Measurements from ENCODE around the gene KRT17.

Gene KRT17

DNA sequence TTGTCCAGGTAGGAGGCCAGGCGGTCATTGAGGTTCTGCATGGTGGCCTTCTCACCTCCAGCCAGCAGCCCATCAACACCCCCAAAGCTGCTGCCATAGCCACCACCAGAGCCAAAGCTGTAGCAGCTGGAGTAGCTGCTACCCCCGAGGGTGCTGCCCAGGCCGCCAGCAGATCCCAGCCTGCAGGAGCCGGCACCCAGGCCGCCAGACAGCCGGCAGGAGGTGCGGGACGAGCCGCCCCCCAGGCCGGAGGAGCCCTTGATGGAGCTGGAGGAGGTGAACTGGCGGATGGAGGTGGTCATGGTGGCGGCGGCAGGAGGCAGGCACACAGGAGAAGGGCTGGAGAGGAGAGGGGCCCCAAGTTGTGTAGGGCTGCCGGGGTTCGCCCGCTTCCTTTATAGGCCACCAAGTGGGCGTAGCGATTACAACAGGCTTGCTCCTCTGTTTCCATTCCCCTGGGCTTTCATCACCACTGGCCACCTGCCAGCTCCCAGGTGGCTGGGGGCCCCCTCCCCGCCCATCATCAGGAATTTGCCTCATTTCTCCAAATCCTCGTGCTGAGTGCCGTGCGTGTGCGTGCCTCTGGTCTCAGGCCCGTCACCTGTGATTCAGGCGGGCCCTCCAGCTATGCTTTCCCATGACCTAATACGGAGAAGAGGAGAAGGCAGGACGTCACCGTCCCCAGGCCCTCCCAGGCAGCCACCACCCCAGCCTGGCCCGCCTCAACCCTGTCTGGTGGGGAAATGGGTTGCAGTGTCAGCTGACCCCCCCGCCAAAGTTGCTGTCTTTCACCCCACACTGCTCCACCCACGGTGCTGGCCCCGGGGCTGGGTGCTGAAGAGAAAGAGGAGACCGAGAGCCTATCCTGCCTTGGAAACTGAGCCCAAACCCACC lies at the start of gene KRT17:
Gene KRT17 (minus strand): TSS at position 368 of the 894 bp plus-strand sequence. CDS start 66 bp downstream, at position 302.
- DNase-seq = no peak

DNA sequence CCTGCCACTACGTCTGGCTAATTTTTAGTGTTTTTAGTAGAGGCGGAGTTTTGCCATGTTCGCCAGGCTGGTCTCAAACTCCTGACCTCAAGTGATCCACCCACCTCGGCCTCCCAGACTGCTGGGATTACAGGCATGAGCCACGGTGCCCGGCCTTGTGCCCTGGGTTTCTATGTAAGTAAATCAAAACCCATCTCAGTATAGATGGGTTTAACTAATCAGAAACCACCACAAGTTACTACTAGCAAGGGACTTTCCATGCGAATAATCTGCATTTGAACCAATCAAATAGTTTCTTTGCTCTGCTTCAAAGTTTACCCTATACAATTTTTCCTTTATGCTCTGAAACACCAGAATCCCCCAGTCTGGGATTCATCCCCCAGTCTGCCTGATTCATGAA lies 47.8 kb upstream of the KRT17 start:
- DNase-seq = peak; percentile 33

DNA sequence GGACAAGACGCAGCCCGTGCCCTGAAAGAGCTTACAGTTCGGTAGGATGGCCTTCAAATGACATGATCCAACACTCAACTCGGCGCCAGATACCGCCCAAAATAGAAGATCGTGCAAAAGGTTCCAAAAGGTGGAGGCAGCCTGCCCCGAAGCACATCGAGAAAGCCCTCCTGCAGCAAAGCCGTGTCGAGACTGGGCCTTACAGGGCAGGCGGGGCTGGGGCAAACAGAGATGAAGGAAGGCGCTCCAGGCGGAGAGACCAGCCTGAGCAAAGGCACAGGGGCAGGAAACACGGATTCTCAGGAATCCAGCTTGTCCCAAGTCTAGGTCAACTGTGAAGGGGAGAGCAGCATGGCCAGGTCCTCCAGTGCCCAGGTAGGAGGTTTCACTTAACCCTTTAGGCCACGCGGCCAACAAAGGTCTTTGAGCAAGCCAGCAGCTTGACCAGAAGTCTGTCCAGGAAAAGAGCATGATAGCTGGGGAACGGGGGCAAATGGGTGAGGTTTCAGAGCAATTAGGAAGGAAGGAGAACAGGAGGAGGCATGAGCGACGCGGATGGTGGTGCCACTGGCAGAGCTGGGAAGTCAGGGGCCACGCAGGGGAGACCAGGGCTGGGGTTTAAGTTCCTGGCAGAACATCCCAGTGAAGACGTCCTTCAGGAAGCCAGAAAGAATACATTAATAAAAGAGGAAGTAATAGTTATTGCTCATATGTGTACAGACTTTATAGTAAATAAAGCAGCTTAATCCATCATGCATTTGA lies 43.1 kb upstream of the KRT17 start:
- no peak for DNase-seq

DNA sequence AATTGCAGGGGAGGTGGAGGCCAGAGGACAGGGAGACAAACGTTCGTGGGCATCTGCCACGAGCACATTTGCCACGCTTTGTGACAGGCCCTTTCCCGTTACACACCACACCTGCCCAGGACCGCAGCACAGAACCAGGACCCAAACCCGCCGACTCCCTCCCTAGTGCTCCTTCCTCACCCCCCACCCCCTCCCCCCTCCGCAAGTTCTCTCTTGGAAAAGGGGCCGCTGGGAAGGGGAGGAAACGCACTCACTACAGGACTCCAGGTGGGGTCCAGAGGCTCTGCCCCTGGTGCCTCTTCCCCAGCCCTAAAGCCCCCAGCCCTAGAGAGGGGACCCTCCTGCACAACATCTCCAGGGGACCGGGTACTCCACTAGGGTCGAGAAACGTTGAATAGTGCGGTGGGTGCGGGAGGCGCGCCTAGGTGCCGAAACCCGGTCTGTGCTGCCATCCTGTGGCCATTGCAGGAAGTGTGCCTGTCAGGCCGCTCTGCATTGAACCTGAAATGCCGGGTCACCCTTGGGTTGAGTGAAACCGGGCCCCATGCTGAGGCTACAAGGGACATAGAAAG lies 42.4 kb upstream of the KRT17 start:
- peak; percentile 91 for DNase-seq

DNA sequence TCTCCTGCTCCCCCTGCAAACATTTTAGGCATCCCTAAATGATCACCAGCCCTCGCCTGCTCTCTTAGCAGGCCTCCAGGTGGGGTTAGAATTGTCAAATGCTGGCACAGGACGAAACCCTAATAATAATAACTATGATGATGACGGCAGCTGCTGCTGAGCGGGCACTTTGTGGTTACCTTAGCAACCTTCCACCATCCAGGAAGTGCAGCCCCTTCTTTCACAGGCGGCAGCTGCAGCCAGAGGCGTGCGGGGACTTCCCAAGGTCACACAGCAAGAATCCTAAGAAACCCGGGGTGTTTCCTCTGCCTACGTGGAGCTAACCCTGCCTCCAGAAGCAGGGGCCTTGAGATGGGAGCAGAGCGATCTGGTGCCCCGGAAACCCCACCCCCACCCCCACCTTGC lies 41.9 kb upstream of the KRT17 start:
- peak; percentile 74 for DNase-seq

DNA sequence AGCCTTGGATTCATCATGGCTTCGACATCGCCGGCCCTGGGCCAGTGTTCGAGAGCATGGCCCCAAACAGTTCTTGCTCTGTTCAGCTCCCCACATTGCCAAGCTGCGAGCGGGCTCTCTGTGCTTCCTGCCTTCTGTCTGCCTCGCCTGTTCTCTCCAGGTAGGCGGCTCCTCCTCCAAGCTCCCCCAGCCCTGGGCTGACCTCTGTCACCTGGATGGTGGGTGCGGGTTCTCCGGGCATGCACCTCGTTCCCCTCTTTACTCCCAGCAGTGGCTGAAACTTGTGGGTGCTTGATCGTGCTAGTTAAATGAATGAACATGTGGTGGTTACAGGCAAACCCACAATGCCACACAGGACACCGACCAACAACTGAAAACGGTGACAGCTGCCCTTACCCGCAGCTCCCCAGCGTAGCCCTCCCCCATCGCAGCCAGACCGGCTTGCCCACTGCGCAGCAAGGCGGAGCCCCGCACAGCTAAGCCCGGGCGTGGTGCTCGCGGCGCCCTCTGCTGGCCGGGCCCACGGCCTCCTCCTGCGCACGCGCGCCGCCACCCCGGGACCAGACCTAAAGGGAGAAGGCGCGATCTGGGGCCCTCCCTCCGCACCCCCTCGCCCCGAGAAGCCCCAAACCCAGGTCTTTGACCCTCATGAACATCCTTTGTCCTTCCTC lies 41.3 kb upstream of the KRT17 start:
- peak; percentile 89 for DNase-seq

DNA sequence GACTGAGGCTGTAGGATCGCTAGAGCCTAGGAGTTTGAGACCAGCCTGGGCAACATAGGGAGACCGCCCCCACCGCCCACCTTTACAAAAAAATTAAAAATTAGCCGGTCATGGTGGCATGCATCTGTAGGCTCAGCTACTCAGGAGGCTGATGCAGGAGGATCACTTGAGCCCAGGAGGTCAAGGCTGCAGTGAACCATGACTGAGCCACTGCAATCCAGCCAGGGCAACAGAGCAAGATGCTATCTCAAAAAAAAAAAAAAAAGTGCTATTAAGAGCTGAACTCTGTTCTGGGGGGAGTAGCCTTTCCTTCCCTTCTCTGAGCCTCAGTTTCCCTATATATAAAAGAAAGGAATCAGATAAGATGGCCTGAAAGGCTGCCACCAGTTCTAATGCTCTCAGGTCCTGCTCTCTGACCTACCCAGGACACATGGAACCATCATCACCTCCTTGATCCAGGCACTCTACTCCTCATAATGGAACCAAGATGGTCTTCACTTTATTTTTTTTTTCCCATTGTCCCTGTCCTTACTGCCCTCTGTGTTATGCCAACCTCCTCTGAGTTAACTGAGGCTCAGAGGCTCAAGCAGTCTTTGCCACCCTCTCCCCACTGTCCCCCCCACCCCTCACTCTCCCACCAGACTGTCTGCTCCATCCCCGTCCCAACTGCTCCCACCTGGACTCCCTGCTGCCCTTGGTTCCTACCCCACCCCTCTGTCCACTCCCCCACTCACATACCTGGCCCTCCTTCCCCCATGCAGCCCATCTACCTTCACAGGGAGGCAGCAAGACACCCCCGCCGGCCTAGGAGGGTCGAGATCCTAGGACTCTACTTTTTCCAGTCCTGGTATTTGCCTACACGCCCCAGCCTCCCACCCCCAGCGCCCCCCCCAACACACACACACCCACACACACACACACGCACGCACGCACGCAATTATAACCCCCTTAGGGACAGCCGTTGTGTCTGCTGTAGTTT lies 40.5 kb upstream of the KRT17 start:
- DNase-seq = no peak

DNA sequence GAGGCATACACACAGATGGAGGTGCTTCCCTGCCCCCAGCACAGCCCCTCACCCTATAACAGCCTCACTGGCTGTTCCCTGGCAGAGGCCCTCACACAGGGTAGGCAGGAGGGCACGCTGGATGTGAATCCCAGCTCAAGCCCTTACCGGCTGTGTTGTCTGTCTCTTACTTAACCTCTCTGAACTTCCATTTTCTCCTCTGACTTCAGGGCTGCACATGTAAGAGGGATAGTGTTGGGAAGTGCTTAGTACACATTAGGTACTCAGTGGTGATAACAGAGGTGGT lies 39.7 kb upstream of the KRT17 start:
- DNase-seq = no peak

DNA sequence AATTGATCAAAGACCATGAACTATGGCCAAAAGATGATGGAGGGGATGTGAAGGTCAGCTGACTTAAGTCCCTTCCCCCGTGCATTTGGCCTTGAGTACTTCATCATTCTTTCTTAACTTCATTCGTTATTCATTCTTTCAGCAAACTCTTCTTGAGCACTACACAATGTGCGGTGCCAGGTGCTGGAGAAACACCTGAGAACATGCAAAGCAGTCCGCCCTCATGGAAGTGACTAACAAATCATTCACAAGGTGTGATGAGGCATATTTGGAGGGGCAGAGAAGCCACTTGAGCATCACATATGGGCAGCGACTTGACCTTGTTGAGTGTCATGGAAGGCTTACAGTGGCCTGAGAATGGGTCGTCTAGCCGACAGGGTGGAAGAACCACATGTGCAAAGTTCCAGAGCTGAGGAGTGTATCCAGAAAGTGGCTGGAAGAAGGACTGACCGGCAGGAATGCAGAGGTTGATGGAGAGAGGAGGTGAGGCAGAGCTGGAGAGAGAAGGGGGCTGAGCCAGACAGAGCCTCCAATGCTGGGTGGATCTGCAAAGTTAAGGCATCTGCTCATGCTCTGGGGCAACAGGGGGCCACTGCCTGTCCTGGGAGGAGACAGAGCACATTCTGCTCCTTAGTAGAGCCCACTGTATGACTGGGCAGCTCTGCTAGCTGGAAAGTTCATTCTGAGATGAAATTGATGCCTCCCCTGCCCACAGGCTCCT lies 39.2 kb upstream of the KRT17 start:
- DNase-seq = no peak

DNA sequence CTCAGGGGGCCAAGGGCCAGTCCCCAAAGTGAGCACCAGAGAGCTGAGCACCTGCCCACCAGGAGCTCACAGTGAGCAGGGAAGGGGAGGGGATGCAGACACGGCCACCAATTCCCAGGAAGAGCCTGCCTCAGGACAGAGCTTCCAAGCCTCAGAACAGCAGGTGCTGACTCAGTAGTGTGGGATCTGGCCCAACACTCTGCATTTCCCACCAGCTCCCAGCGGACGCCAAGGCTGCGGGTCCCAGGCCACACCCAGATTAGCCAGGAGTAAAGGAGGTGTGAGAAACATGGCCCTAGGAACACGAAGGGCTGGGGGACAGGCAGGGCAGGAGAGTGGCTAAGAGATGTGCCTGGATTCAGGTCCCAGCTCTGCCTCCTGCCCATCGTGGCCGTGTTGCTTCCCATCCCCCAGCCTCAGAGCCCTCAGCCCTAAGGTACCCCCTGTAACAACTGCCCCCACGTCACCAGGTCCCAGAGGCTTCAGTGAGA lies 35.9 kb upstream of the KRT17 start:
- no peak for DNase-seq

DNA sequence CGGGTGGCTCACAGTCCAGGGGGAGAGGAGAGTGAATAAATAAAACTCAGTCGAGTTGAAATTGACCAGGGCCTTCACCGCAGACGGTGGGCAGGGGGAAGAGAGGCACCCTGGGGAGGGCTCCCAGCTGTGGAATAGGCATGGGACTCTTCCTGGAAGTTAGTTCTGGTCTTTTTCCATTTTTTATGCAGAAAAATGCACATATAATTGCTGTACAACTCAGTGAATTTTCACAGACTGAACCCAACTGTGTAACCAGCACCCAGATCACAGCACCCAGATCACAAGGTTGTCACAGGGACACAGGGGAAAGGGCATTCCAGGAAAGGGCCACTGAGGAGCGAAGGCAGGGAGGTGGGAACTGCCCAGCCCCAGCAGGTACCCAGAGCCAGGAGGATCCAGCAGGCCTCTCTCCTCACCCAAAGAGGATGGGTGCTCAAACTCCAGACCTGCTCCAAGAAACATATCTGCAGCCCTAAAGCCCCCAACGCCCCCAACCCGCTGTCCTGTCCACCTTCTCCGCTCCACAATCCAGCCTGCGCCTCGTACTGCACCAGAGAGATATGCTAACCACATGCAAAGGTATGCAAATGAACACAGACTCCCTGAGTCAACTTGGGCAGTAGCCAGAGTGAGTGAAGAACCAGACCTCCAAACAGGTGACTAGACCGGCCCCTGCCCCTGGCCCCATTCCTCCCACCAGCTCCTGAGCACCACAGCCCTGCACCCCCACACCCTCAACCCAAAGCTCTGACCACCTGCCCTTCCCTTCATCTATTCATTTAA lies 35.2 kb upstream of the KRT17 start:
- DNase-seq = no peak

DNA sequence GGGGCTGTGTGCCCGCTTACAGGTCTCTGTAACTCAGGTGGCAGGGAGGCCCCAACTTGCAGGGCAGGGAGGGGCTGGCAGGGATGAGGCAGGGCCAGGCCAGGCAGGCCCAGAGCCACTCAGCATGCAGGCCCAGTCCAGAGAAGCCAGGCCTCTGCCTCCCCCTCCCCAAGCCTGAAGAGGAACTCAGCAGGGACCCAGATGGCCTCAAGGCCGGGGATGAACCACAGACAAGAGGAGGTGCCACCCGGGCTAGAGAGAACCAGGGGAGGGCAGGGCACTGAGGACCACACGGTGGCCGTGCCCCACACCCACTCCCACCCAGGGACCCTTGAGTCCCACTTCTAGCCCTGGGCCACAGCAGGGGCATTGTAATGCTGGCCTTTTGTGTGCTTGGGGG lies 34.5 kb upstream of the KRT17 start:
- DNase-seq = no peak

DNA sequence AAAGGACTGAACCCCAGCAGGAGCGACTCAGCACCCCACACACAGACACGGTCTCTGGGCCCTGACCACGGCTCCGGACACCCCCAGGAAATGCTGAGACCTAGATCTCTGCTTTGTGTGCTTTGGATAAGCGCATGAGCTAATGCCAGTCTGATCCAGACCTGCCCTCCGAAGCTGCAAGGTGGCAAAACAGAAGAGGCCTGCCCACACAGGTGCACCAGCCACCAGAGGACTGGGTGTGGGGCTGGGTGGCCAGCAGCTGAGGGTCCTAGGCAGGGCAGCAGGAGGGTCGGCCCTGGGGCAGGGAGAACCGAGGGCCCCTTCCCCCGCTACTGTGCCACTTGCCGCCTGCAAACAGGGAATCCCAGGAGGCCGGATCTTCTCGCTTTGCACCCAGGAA lies 33.6 kb upstream of the KRT17 start:
- no peak for DNase-seq

DNA sequence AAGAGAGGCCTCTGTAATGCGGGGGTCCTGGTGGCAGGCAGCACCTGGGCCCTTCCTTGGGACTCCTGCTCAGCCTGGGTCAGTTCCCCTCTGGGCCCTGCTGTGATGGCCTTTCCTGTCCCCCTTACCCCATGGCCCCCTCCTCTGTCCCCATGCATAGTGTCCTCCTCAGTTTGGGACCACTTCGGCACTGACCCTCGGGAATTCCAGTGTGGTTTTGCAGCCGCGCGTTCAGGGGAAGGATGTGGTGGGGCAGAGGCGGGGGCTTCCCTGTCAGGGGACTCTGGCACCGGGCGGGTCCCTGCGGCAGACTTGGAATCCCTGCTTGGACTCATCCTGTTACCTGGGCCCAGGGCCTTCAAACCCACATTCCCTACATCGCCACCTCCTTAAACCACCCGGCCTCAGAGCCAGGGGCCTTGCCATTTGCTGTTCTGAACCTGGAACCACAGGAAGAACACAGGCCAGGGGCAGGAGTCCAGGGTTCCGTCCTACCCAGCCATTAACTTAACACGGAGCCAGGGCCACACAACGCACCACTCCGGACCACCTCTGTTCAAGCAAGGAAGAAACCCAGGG lies 32.9 kb upstream of the KRT17 start:
- no peak for DNase-seq

DNA sequence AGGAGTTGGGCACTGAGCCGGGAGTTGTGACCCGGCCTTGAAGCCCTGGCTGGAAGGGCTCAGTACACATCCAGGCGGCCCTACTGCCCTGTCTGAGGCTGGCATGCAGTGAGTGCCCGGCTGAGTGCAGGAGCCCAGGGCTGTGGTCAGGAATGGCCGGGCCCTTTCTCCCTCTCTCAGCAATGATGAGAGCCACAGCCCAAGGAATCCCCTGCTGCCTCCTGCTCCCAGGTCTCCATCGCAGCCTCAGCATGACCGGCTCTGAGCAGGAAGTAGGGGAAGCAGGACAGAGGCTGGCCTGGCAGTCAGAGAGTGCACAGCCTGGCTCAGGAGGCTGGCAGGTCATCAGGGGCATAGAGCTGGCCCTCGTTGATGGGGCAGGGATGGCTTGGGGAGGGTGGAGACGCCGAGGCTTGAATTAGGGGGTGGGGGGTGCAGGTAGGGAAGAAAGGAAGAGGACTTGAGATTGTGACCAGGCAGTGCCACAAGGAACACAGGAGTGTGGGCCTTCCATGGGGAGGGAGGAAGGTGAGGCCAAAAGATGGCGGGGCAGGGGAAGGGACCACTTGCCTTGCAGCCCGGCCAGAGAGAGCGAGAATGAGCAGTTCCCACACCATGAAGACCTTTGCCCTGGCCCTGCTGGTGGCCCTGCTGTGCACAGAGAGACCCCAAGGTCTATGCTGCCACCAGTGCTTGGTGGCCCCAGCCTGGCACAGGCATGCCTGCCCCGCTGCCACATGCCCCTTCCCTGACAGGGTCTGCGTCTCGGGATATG lies 32.1 kb upstream of the KRT17 start:
- no peak for DNase-seq

DNA sequence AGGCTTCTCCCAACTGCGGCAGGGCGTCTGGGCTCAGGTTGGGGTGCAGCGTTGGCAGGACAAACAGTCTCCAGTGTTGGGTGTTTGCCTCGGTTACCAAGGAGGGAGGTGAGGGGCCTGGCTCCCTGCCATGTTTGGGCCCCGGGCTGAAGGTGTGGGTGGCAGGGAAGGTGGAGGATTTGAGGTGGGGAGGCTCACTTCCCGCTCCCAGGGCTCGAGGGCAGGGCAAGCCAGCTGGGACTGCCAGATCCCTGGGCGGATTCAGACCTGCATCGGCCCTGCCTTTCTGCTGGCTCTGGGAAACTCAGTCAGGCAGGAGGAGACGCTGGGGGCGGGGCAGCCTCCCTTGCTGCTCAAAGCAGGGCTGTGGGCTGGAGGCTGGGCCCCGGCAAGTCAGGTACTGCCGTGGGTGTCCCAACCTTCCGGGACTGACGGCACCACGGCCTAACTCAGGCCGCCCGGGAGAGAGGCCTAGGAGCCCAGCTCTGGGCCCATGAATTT lies 31.3 kb upstream of the KRT17 start:
- no peak for DNase-seq

DNA sequence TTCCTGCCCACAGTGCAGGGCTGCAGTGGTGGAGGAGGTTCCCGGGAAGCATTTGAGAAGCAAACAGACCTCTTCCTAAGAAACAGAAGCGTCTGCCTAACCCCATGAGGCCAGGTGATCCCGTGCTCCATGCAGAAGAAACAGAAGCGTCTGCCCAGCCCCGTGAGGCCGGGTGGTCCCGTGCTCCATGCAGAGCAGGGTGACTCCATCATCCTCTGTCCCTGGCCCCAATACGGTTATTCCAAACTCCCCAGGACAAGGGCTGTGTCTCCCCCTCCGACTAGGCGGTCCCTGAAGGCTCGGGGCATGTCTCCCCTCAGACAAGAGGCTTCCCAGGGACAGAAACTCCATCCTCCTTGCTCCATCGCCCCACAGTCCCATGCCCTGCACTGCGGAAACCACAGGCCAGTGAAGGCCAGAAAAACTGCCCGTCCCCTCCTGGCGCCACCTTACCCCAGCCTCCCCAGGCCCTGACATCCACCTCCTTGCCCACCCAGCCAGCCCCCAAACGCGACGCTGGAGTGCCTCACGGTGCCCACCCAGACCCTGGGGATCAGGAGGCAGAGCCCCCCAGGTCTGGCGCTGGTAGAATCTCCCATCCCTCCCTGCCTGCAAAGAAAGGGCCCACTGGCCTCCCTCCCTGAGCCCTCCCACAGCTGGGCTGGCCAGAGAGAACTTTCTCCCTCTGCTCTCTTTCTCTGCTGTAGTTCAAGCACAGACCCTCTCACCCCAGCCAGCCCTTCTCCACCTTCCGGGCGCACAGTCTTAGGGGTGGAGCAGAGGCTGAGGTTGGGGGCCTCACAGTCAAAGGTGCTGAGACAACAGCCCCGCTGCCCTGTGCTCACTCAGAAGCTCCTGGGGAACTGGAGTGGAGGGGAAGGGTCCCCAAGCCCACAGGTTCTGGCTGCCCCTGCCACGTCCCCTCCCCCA lies 30.6 kb upstream of the KRT17 start:
- no peak for DNase-seq

Data from stimulated activated CD4-positive, alpha-beta T cell treated with anti-CD3 and anti-CD28 coated beads, Interleukin-4, amount 100 ng/mL, for 24 hours (primary cell).